Measurements from ENCODE around the gene DHCR7.

Gene DHCR7

GRCh38 chr11:71453918-71454304 is 5.7 kb upstream of the DHCR7 start:
- no peaks in the 10 kb centered on the region for H3K27me3 Mint-ChIP-seq
- peaks cover 29% of the 10 kb centered on the region for H3K36me3 Mint-ChIP-seq (ENCODE audit: low read depth)
- H3K9me3 Mint-ChIP-seq: no peaks in the 10 kb centered on the region
- H3K4me3 Mint-ChIP-seq: peak overlapping the region; percentile 92
- H3K27ac Mint-ChIP-seq: peak overlapping the region; percentile 84
- peaks cover 52% of the 10 kb centered on the region for H3K4me1 Mint-ChIP-seq (ENCODE audit: low read depth)

GRCh38 chr11:71453037-71453917 is 5.1 kb upstream of the DHCR7 start, which contains the start of gene NADSYN1:
TSS of gene NADSYN1 (plus strand) at chr11:71453203. CDS start at chr11:71453297, 94 bp downstream.
- H3K27ac Mint-ChIP-seq: peak within 1 kb of the TSS; percentile 86
- H3K27me3 Mint-ChIP-seq: no peaks in the 10 kb centered on the region
- peak within 1 kb of the TSS; percentile 92 for H3K4me3 Mint-ChIP-seq
- no peaks in the 10 kb centered on the region for H3K9me3 Mint-ChIP-seq
- H3K36me3 Mint-ChIP-seq (ENCODE audit: low read depth): peaks cover 29% of the 10 kb centered on the region
- peaks cover 52% of the 10 kb centered on the region for H3K4me1 Mint-ChIP-seq (ENCODE audit: low read depth)

- Mint-ChIP-seq H3K36me3 (ENCODE audit: low read depth) (peaks cover 22% of the 10 kb centered on the region), H3K27me3 (no peaks in the 10 kb centered on the region), H3K4me1 (ENCODE audit: low read depth) (peaks cover 56% of the 10 kb centered on the region), H3K27ac (peak overlapping the region; percentile 86), H3K9me3 (no peaks in the 10 kb centered on the region), H3K4me3 (peak overlapping the region; percentile 92)
Measured at GRCh38 chr11:71452199-71453036, 4.2 kb upstream of the DHCR7 start.

- peak overlapping the region; percentile 92 for H3K4me3 Mint-ChIP-seq
- no peaks in the 10 kb centered on the region for H3K27me3 Mint-ChIP-seq
- peaks cover 63% of the 10 kb centered on the region for H3K4me1 Mint-ChIP-seq (ENCODE audit: low read depth)
- peaks cover 24% of the 10 kb centered on the region for H3K36me3 Mint-ChIP-seq (ENCODE audit: low read depth)
- no peaks in the 10 kb centered on the region for H3K9me3 Mint-ChIP-seq
- H3K27ac Mint-ChIP-seq: peak overlapping the region; percentile 86
Measured at GRCh38 chr11:71451596-71452198, 3.5 kb upstream of the DHCR7 start.

GRCh38 chr11:71450939-71451338 is 2.7 kb upstream of the DHCR7 start:
- Mint-ChIP-seq H3K27ac (peak overlapping the region; percentile 14), H3K27me3 (no peaks in the 10 kb centered on the region), H3K4me3 (peak overlapping the region; percentile 31), H3K4me1 (ENCODE audit: low read depth) (peaks cover 69% of the 10 kb centered on the region), H3K36me3 (ENCODE audit: low read depth) (peaks cover 24% of the 10 kb centered on the region), H3K9me3 (peaks cover 4% of the 10 kb centered on the region)

- H3K9me3 Mint-ChIP-seq: peaks cover 7% of the 10 kb centered on the region
- H3K27me3 Mint-ChIP-seq: no peaks in the 10 kb centered on the region
- H3K4me3 Mint-ChIP-seq: peak overlapping the region; percentile 87
- peaks cover 23% of the 10 kb centered on the region for H3K36me3 Mint-ChIP-seq (ENCODE audit: low read depth)
- peak overlapping the region; percentile 14 for H3K27ac Mint-ChIP-seq
- peaks cover 69% of the 10 kb centered on the region for H3K4me1 Mint-ChIP-seq (ENCODE audit: low read depth)
Measured at GRCh38 chr11:71450507-71450906, 2.3 kb upstream of the DHCR7 start.

GRCh38 chr11:71449596-71449995 is 1.4 kb upstream of the DHCR7 start:
- H3K9me3 Mint-ChIP-seq: peaks cover 7% of the 10 kb centered on the region
- H3K4me3 Mint-ChIP-seq: peak overlapping the region; percentile 87
- peaks cover 65% of the 10 kb centered on the region for H3K4me1 Mint-ChIP-seq (ENCODE audit: low read depth)
- peak overlapping the region; percentile 75 for H3K27ac Mint-ChIP-seq
- H3K27me3 Mint-ChIP-seq: no peaks in the 10 kb centered on the region
- peaks cover 24% of the 10 kb centered on the region for H3K36me3 Mint-ChIP-seq (ENCODE audit: low read depth)

- Mint-ChIP-seq H3K9me3 (peaks cover 7% of the 10 kb centered on the region), H3K4me3 (peak overlapping the region; percentile 87), H3K27me3 (no peaks in the 10 kb centered on the region), H3K27ac (peak overlapping the region; percentile 61), H3K36me3 (ENCODE audit: low read depth) (peaks cover 36% of the 10 kb centered on the region), H3K4me1 (ENCODE audit: low read depth) (peaks cover 53% of the 10 kb centered on the region)
Measured at GRCh38 chr11:71447791-71448256, 369 bp downstream of the DHCR7 start.

GRCh38 chr11:71446942-71447688 is 1.1 kb downstream of the DHCR7 start:
- no peaks in the 10 kb centered on the region for H3K27me3 Mint-ChIP-seq
- H3K9me3 Mint-ChIP-seq: peaks cover 7% of the 10 kb centered on the region
- peak overlapping the region; percentile 87 for H3K4me3 Mint-ChIP-seq
- H3K36me3 Mint-ChIP-seq (ENCODE audit: low read depth): peaks cover 40% of the 10 kb centered on the region
- no peak overlapping the region for H3K27ac Mint-ChIP-seq
- H3K4me1 Mint-ChIP-seq (ENCODE audit: low read depth): peaks cover 48% of the 10 kb centered on the region

GRCh38 chr11:71446150-71446549 is 2.0 kb downstream of the DHCR7 start:
- Mint-ChIP-seq H3K36me3 (ENCODE audit: low read depth) (peaks cover 45% of the 10 kb centered on the region), H3K27me3 (no peaks in the 10 kb centered on the region), H3K27ac (no peak overlapping the region), H3K4me3 (peak overlapping the region; percentile 87), H3K4me1 (ENCODE audit: low read depth) (peaks cover 38% of the 10 kb centered on the region), H3K9me3 (peaks cover 7% of the 10 kb centered on the region)

GRCh38 chr11:71444811-71445210 is 3.4 kb downstream of the DHCR7 start:
- Mint-ChIP-seq H3K9me3 (peaks cover 7% of the 10 kb centered on the region), H3K4me1 (ENCODE audit: low read depth) (peaks cover 25% of the 10 kb centered on the region), H3K4me3 (no peak overlapping the region), H3K27ac (no peak overlapping the region), H3K27me3 (no peaks in the 10 kb centered on the region), H3K36me3 (ENCODE audit: low read depth) (peaks cover 54% of the 10 kb centered on the region)

GRCh38 chr11:71443736-71444445 is 4.3 kb downstream of the DHCR7 start:
- H3K27ac Mint-ChIP-seq: no peak overlapping the region
- H3K9me3 Mint-ChIP-seq: peaks cover 7% of the 10 kb centered on the region
- peaks cover 17% of the 10 kb centered on the region for H3K4me1 Mint-ChIP-seq (ENCODE audit: low read depth)
- H3K36me3 Mint-ChIP-seq (ENCODE audit: low read depth): peaks cover 59% of the 10 kb centered on the region
- no peaks in the 10 kb centered on the region for H3K27me3 Mint-ChIP-seq
- no peak overlapping the region for H3K4me3 Mint-ChIP-seq

- no peaks in the 10 kb centered on the region for H3K27me3 Mint-ChIP-seq
- peaks cover 65% of the 10 kb centered on the region for H3K36me3 Mint-ChIP-seq (ENCODE audit: low read depth)
- H3K9me3 Mint-ChIP-seq: peaks cover 7% of the 10 kb centered on the region
- H3K27ac Mint-ChIP-seq: no peak overlapping the region
- H3K4me1 Mint-ChIP-seq (ENCODE audit: low read depth): peaks cover 17% of the 10 kb centered on the region
- no peak overlapping the region for H3K4me3 Mint-ChIP-seq
Measured at GRCh38 chr11:71442880-71443279, 5.3 kb downstream of the DHCR7 start.

Data from stimulated activated naive CD8-positive, alpha-beta T cell treated with anti-CD3 and anti-CD28 coated beads, Interleukin-15, Interleukin-2, amounts not matched to agents 100 ng/mL and 50 ng/mL, for 24 hours (primary cell).